ENCODE data around the gene IKZF3.

DNA sequence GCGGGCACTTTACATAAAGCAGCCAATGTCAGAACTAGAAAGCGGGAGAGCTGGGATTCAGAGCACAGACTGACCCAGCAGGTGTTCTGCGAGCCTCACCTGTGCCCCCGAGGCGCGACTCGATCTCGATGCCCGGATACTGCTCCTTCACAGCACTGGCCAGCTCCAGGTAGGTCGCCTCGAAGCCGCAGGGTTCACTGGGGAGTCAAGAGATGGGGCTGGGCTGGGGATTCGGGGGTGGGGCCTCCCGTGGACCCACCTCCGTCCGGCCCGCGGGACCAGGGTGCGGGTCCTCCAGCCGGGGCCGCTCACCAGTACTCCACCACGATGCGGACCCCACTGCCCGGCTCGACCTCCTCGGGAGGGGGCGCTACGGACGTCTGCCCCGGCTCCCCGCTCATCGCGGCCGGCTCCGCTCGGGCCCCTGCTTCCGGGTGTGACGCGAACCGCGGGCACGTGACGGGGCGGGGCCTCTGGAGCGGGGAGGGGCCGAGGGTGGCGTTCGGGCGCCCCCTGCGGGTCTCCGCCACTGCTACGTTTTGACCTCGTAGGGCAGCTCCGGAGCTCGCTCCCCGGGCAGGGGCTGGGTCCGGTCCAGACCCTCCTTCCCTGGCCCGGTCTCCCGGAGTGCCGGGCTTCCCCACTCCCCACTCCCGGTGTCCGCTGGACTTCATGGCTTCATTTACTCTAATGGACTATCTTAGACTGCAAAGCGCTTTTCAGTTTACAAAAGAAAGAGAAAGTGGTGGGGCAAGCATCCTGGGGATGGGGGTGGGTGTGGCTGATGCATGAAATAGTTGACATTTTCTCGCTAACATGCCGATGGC, 133.8 kb downstream of the IKZF3 start, which contains the start of gene MIEN1:
- TF ChIP-seq, protein P1, sequence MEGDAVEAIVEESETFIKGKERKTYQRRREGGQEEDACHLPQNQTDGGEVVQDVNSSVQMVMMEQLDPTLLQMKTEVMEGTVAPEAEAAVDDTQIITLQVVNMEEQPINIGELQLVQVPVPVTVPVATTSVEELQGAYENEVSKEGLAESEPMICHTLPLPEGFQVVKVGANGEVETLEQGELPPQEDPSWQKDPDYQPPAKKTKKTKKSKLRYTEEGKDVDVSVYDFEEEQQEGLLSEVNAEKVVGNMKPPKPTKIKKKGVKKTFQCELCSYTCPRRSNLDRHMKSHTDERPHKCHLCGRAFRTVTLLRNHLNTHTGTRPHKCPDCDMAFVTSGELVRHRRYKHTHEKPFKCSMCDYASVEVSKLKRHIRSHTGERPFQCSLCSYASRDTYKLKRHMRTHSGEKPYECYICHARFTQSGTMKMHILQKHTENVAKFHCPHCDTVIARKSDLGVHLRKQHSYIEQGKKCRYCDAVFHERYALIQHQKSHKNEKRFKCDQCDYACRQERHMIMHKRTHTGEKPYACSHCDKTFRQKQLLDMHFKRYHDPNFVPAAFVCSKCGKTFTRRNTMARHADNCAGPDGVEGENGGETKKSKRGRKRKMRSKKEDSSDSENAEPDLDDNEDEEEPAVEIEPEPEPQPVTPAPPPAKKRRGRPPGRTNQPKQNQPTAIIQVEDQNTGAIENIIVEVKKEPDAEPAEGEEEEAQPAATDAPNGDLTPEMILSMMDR (IDR thresholded peaks at IDR 0.05): peak; percentile 82 to 91 (median 82)
- TF ChIP-seq POLR2A (IDR thresholded peaks at IDR 0.05): peak; percentile 62 to 82
